ENCODE results near the gene SGMS1. TPM values are rescaled to one million over a fixed set of nuclear protein-coding genes. Genes with fewer than 3 reads are reported as not detected.
"Not testable (repeated sequence)": the region's sequence is repeated elsewhere in the genome, so short reads cannot be mapped to it uniquely, and the experiment has no call there.

Gene SGMS1
- total RNA-seq, 6 experiments from 2014 or later, result 13.6 to 49.8 (median 20.0) TPM

DNA sequence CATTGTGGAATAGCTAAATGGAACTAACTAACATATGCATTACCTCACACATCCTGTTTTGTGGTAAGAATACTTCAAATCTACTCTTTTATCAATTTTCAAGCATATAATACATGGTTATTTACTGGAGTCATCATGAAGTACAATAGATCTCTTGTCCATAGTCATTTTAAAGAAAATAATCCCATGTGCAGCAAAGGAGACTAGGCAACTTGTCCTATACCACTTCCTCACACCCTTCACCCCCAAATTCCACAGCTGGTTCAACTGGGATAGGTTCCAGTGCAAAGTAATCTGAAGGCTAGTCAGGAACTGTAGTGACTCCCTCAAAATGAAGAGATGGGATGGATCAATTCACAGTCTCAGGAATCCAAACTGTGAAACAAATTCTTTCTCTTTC is 176.1 kb downstream of the SGMS1 start:
- TF ChIP-seq POLR2A (IDR thresholded peaks at IDR 0.05), result no peak
- TF ChIP-seq CTCF (IDR thresholded peaks at IDR 0.05), result no peak
- no peaks in the 10 kb centered on the region for H3K4me1 ChIP-seq

DNA sequence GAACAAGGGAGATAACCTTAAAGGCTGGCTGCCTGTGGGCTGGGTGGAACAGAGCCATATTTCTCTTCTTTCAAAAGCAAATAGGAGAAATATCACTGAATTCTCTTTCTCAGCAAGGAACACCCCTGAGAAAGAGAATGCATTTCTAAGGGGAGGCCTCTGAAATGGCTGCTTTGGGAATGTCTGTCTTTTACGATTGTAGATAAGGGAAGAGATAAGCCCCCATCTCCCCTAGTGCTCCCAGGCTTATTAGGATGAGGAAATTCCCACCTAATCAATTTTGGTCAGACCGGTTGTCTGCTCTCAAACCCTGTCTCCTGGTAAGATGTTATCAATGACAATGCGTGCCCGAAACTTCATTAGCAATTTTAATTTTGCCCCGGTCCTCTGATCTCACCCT is 178.0 kb downstream of the SGMS1 start:
- ATAC-seq; H3K27ac ChIP-seq; DNase-seq; H3K4me3 ChIP-seq; H3K36me3 ChIP-seq; H3K27me3 ChIP-seq; intact Hi-C loops (cut with DNase I); H3K9me3 ChIP-seq; H3K4me1 ChIP-seq: not testable (repeated sequence)
- 93% methylated on average over 2 of the region's 5 CpGs for WGBS (ENCODE audit: insufficient coverage, low coverage, low lambda C conversion rate, missing lambda C conversion rate)

More for the DNA sequence above, 176.1 kb downstream of the SGMS1 start:
- DNase-seq, result no peak
- Histone ChIP-seq H3K27me3 (no peaks in the 10 kb centered on the region), H3K9me3 (no peaks in the 10 kb centered on the region), H3K4me3 (no peak overlapping the region), H3K36me3 (no peaks in the 10 kb centered on the region), H3K27ac (no peak overlapping the region)
- intact Hi-C loops (cut with DNase I), result no loop called here
- ATAC-seq, result no peak

DNA sequence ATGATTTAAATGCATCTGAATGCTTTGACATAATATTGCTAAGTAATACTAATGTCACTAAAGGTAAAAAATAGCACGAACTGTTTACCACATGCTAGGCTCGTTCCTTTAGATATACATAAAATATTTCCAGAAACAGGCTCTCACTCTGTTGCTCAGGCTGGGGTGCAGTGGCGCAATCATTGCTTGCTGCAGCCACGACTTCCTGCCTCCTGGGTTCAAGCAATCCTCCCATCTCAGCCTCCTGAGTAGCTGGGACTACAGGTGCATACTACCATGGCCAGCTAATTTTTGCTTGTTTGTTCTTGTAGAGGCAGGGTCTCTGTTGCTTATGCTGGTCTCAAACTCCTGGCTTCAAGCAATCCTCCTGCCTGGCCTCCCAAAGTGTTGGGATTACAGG is 183.3 kb downstream of the SGMS1 start:
- no peak for TF ChIP-seq CTCF (IDR thresholded peaks at IDR 0.05)
- no peak for TF ChIP-seq POLR2A (IDR thresholded peaks at IDR 0.05)
- ATAC-seq (no peak), DNase-seq (no peak)
- Histone ChIP-seq H3K36me3 (no peaks in the 10 kb centered on the region), H3K27ac (no peak overlapping the region), H3K27me3 (no peaks in the 10 kb centered on the region), H3K4me1 (no peaks in the 10 kb centered on the region), H3K4me3 (no peak overlapping the region), H3K9me3 (no peaks in the 10 kb centered on the region)
- intact Hi-C loops (cut with DNase I), result no loop called here
- WGBS (ENCODE audit: insufficient coverage, low coverage, low lambda C conversion rate, missing lambda C conversion rate), result 49% methylated on average over 2 of the region's 4 CpGs

DNA sequence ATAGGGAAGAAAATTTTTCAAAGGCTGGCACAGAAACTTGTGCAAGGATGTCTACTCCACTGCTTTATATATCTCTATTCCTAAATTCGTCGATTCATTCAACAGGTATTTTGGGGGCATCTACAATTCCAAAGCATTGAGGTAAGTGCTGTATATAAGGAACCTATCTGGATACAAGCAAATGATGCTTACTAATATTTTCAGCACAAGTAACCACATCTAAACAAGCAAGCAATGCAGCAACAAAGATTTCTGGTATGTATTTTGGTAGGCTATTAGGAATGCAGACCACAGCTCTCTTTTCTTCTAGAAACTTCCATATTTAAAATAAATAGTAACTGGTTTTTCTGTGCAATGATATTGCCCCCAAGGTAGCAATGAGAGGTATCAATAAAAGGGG is 183.9 kb downstream of the SGMS1 start:
- no peaks in the 10 kb centered on the region for H3K27me3 ChIP-seq
- TF ChIP-seq POLR2A (IDR thresholded peaks at IDR 0.05), result no peak
- H3K4me1 ChIP-seq, result no peaks in the 10 kb centered on the region
- DNase-seq (no peak), ATAC-seq (no peak)
- 100% methylated on average over 2 of the region's 2 CpGs for WGBS (ENCODE audit: insufficient coverage, low coverage, low lambda C conversion rate, missing lambda C conversion rate)
- no peaks in the 10 kb centered on the region for H3K9me3 ChIP-seq
- no peak overlapping the region for H3K27ac ChIP-seq
- intact Hi-C loops (cut with DNase I), result no loop called here
- no peaks in the 10 kb centered on the region for H3K36me3 ChIP-seq
- H3K4me3 ChIP-seq, result no peak overlapping the region

- no peak for ATAC-seq
- Histone ChIP-seq H3K4me3 (no peak overlapping the region), H3K27ac (no peak overlapping the region), H3K9me3 (no peaks in the 10 kb centered on the region), H3K36me3 (no peaks in the 10 kb centered on the region), H3K4me1 (no peaks in the 10 kb centered on the region), H3K27me3 (no peaks in the 10 kb centered on the region)
- TF ChIP-seq CTCF (IDR thresholded peaks at IDR 0.05) (no peak), POLR2A (IDR thresholded peaks at IDR 0.05) (no peak)
- WGBS (ENCODE audit: insufficient coverage, low coverage, low lambda C conversion rate, missing lambda C conversion rate), result 57% methylated on average over 1 of the region's 2 CpGs
- DNase-seq, result no peak
- intact Hi-C loops (cut with DNase I), result no loop called here
Observed at GRCh38 chr10:50439187-50439586, 184.6 kb downstream of the SGMS1 start.
